Astrocyte (in vitro differentiated cells and primary cell): ENCODE results near the gene SMIM36. TPM values are rescaled to one million over a fixed set of nuclear protein-coding genes. Genes with fewer than 3 reads are reported as not detected.

Experiments used
- DNase-seq: peaks from one replicate; pipeline ENCODE4 v3.0.0-alpha.2; 2010; ENCODE audit warnings: low read depth
- FAIRE-seq: peaks from 2 replicates; lab custom pipeline; 2011; peaks lifted over from hg19 to GRCh38; lab: Jason Lieb, UNC
- H2AFZ ChIP-seq: 2 replicates; pipeline ENCODE4 v1.6.0; 2012; ENCODE audit warnings: low read depth, low read length, inconsistent platforms
- H3K27ac ChIP-seq: 2 replicates; pipeline ENCODE4 v1.5.1; 2011; ENCODE audit warnings: low read depth, low read length, inconsistent platforms
- H3K27me3 ChIP-seq: 2 replicates; pipeline ENCODE4 v1.6.0; 2011; ENCODE audit warnings: low read length, inconsistent platforms; ENCODE audit not compliant: insufficient read depth
- H3K36me3 ChIP-seq: 2 replicates; pipeline ENCODE4 v1.5.1; 2011; ENCODE audit warnings: low read length, inconsistent platforms; ENCODE audit not compliant: insufficient read depth
- H3K4me1 ChIP-seq: 2 replicates; pipeline ENCODE4 v1.5.1; 2011; ENCODE audit warnings: low read length, inconsistent platforms; ENCODE audit not compliant: insufficient read depth
- H3K4me2 ChIP-seq: 2 replicates; pipeline ENCODE4 v1.6.0; 2012; ENCODE audit warnings: low read length, inconsistent platforms
- H3K4me3 ChIP-seq: 2 replicates; pipeline ENCODE4 v1.5.1; 2011; ENCODE audit warnings: low read depth, mild to moderate bottlenecking, low read length, inconsistent platforms; ENCODE audit not compliant: insufficient read depth
- H3K79me2 ChIP-seq: 2 replicates; pipeline ENCODE4 v1.6.0; 2012; ENCODE audit warnings: mild to moderate bottlenecking, low read length, inconsistent platforms; ENCODE audit not compliant: insufficient read depth
- H3K9ac ChIP-seq: 2 replicates; pipeline ENCODE4 v1.6.0; 2012; ENCODE audit warnings: mild to moderate bottlenecking, low read length, inconsistent platforms
- H3K9me3 ChIP-seq: 2 replicates; pipeline ENCODE4 v1.5.1; 2012; ENCODE audit warnings: low read depth, mild to moderate bottlenecking, low read length, inconsistent platforms; ENCODE audit not compliant: insufficient read depth
- H4K20me1 ChIP-seq: 2 replicates; pipeline ENCODE4 v1.6.0; 2012; ENCODE audit warnings: low read length, inconsistent platforms; ENCODE audit not compliant: insufficient read depth
- H3K27ac Mint-ChIP-seq: one replicate; pipeline ENCODE4 v1.8.0; 2021; ENCODE audit warnings: mild to moderate bottlenecking, mixed read lengths; ENCODE audit not compliant: unreplicated experiment
- H3K27me3 Mint-ChIP-seq: one replicate; pipeline ENCODE4 v1.8.0; 2021; ENCODE audit warnings: low read depth, mixed read lengths; ENCODE audit not compliant: unreplicated experiment
- H3K36me3 Mint-ChIP-seq: one replicate; pipeline ENCODE4 v1.8.0; 2021; ENCODE audit warnings: low read depth, mixed read lengths; ENCODE audit not compliant: unreplicated experiment
- H3K4me1 Mint-ChIP-seq: one replicate; pipeline ENCODE4 v1.8.0; 2021; ENCODE audit warnings: low read depth, mixed read lengths; ENCODE audit not compliant: unreplicated experiment
- H3K4me3 Mint-ChIP-seq: one replicate; pipeline ENCODE4 v1.8.0; 2021; ENCODE audit warnings: mild to moderate bottlenecking, moderate library complexity, mixed read lengths; ENCODE audit not compliant: unreplicated experiment
- H3K9me3 Mint-ChIP-seq: one replicate; pipeline ENCODE4 v1.8.0; 2021; ENCODE audit warnings: mild to moderate bottlenecking, mixed read lengths; ENCODE audit not compliant: unreplicated experiment
- CTCF ChIP-seq: IDR thresholded peaks from 2 replicates; pipeline ENCODE4 v1.5.1; 2011; ENCODE audit warnings: low read depth, mild to moderate bottlenecking, inconsistent platforms, low read length, moderate library complexity; ENCODE audit not compliant: insufficient read depth
- EZH2 ChIP-seq: IDR thresholded peaks from 2 replicates; pipeline ENCODE4 v1.6.1; 2012; ENCODE audit warnings: mild to moderate bottlenecking, low read length, inconsistent platforms; ENCODE audit not compliant: insufficient read depth
- total RNA-seq: library from RNA; stranded (reverse); gene quantifications from 2 replicates; pipeline ENCODE4 v1.2.1, GENCODE V29; 2021

Gene SMIM36
- total RNA-seq, 1 donor from 2014 or later, result not detected

- H3K4me3 Mint-ChIP-seq, result no peak overlapping the region
- FAIRE-seq (no peak), DNase-seq (no peak)
- TF ChIP-seq EZH2 (no peak), CTCF (no peak)
- Histone ChIP-seq H3K9ac (no peak overlapping the region), H3K79me2 (peaks cover 11% of the 10 kb centered on the region), H2AFZ (no peak overlapping the region), H3K36me3 (no peaks in the 10 kb centered on the region), H3K27ac (no peak overlapping the region), H3K4me1 (peaks cover 10% of the 10 kb centered on the region), H3K9me3 (no peaks in the 10 kb centered on the region), H3K4me3 (no peak overlapping the region), H3K27me3 (no peaks in the 10 kb centered on the region), H4K20me1 (no peaks in the 10 kb centered on the region), H3K4me2 (no peak overlapping the region)
- no peak overlapping the region for H3K27ac Mint-ChIP-seq
- peaks cover 7% of the 10 kb centered on the region for H3K4me1 Mint-ChIP-seq
- H3K9me3 Mint-ChIP-seq, result no peaks in the 10 kb centered on the region
- H3K36me3 Mint-ChIP-seq, result no peaks in the 10 kb centered on the region
- H3K27me3 Mint-ChIP-seq, result no peaks in the 10 kb centered on the region
Observed at GRCh38 chr17:55417411-55418268, 93.6 kb downstream of the SMIM36 start.

GRCh38 chr17:55416470-55417052 is 94.7 kb downstream of the SMIM36 start:
- no peaks in the 10 kb centered on the region for H3K9me3 Mint-ChIP-seq
- H3K9me3 ChIP-seq, result no peaks in the 10 kb centered on the region
- FAIRE-seq (no peak), DNase-seq (no peak)
- H2AFZ ChIP-seq, result no peak overlapping the region
- no peaks in the 10 kb centered on the region for H3K27me3 ChIP-seq
- no peaks in the 10 kb centered on the region for H3K27me3 Mint-ChIP-seq
- H3K36me3 Mint-ChIP-seq, result no peaks in the 10 kb centered on the region
- no peak overlapping the region for H3K27ac Mint-ChIP-seq
- H3K36me3 ChIP-seq, result no peaks in the 10 kb centered on the region
- no peak overlapping the region for H3K4me2 ChIP-seq
- H3K4me3 ChIP-seq, result no peak overlapping the region
- H3K27ac ChIP-seq, result no peak overlapping the region
- H3K4me1 ChIP-seq, result peaks cover 10% of the 10 kb centered on the region
- H3K9ac ChIP-seq, result no peak overlapping the region
- no peak overlapping the region for H3K4me3 Mint-ChIP-seq
- no peaks in the 10 kb centered on the region for H4K20me1 ChIP-seq
- peaks cover 4% of the 10 kb centered on the region for H3K4me1 Mint-ChIP-seq
- TF ChIP-seq CTCF (no peak), EZH2 (no peak)
- H3K79me2 ChIP-seq, result peaks cover 11% of the 10 kb centered on the region
